DMS79 (cell line): ENCODE results near the gene SASH1.

Experiments
- DNase-seq: peaks from one replicate; lab custom pipeline; 2025; lab: John Stamatoyannopoulos, UW

Gene SASH1

DNA sequence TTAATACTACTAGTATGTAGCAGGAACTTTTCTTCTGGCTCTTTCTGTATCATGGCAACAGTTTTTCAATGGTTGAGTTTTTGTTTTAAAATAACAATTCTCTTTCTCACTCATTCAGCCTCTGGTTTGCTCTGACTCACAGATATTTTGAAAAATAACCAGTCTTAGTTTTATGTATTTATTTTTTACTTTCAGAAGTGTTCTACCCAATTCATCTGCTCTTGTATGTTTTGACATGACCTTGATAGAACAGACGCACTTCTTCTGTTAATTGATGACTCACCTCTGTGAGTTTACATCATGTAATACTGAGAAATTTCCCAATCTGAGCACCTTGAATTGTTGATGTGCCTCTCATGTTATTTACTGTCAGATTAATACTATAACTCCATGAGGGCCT is 178.9 kb downstream of the SASH1 start:
- DNase-seq: no peak

DNA sequence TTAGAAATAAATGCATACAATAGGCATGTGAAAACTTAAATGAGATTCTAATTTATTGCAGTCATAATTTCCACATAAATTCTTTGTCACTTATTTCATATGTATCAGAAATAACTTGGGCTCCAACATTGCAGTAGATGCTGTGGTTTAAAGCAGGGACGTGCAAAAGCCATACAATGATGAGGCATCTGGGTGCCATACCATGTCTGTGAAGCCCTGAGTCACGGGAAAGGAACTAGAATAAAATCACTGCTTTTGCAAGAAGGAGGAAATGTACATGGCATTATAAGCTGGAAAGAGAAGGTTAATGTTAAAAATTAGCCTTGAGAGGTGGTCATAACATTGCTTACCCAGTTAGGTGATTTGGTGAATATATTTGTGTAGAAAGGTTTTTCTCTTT is 180.4 kb downstream of the SASH1 start:
- no peak for DNase-seq

DNA sequence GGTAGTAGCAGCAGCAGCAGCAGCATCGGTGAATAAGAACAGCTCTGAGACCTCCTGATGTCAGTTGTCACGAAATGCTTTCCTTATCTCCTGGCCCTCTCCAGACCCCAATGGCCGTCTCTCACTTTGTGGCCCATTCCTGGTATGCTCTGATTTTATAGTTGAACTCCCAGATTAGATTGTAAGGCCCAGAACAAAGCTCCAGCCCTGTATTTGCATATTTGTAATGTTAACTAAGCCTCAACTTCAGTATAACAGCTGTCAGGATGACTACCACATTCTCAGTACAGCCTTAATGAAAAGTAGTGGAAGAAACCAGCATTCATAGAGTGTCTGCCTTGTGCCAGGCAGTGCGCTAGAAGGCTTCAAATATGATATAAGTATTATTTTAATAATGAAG is 180.9 kb downstream of the SASH1 start:
- DNase-seq: no peak

DNA sequence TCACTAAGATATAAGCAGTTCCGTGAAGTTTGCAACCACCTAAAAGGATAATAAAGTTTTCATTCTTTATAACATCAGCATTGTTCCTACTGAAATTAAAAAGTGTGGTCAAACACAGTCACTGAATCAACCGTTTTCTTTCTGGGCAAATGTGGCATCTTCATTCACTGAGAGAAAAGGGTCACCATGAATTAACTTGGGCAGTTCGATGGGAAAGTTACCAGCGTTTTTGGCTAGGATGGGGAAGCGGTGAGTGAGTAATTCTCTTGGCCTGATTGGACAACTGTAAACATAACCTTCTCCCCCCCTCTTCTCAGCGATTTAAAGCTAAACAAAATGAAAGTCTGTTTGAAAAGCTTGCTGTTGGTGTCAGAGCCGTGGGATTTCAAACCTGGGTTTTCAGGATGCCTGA is 181.8 kb downstream of the SASH1 start:
- DNase-seq: no peak

DNA sequence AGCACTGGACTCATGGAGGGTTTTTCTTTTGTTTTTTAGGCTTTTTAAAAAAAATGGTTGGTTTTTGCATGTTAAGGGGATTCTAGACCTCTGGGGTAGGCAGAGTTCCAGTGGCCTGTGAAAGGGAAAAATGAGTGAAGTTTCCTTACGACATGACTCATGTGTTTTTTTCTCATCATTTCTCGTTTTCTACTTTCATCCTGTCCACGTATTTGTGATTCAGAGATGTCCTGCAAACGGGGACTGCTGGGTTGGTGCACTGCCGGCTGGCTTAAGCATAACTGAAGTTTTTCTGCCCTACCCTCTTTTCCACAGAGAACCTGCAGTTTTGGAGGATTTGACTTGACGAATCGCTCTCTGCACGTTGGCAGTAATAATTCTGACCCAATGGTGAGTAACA is 182.3 kb downstream of the SASH1 start:
- DNase-seq: no peak

DNA sequence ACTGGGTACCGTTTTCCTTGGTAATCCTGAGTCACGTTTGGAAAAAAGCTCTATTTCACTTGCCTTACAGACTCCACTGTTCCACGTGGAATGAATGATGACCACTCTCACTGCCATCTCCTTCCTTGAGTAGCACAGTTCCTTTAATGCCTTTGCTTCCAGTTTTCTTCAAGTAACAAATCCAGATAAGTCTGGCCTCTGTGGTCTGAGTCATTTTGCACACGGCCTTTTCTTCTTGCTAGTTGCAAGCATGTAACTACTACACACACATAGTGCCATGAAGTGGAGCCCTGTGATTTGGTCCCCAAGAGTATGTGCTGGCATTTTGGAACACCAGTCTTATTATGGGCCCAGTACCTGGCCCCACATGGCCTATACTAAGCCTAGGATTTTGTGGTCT is 182.8 kb downstream of the SASH1 start:
- no peak for DNase-seq

DNA sequence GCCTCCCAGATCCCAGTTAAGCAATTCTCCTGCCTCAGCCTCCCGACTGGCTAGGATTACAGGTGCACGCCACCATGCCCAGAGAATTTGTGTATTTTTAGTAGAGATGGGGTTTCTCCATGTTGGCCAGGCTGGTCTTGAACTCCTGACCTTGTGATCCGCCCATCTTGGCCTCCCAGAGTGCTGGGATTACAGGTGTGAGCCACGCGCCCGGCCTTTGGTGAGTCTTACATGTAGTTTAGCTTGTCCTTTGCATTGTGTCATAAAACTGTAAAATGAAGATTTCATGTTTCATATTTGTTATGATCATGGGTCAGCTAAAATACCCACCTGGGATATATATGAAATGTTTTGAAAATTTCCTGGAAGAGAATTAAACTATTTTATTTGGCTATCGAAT is 183.5 kb downstream of the SASH1 start:
- DNase-seq: no peak

DNA sequence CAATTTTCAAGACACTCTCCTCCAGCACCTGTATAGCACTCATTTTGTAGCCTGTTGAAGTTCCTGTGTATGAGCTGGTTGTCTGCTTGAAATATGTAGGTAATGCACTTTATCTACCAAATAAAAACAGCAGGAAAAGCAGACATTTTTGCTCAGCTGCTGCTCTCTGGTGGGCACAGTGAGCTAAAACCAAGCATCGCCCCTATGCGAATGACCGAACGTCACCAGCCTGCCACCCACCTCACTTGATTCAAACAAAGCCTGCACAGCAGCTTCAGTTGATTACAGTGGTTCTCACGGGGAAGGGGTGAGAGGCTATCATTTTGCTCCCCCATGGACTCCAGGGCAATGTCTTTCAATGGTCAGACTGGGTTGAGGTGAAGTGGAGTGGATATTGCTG is 185.7 kb downstream of the SASH1 start:
- DNase-seq: no peak

DNA sequence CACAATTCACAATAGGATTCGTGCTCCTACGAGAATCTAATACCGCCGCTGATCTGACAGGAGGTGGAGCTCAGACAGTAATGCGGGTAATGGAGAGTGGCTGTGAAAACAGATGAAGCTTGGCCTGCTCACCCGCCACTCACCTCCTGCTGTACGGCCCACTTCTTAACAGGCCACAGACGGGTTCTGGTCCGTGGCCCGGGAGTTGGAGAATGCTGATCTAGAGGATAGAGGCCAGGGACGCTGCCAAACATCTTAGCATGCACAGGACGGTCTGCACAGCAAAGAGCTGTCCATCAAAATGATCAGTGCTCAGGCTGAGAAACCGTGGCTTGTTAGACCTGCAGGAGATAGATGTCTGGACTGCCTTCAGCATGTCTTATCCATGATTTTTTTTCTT is 186.4 kb downstream of the SASH1 start:
- DNase-seq: no peak

DNA sequence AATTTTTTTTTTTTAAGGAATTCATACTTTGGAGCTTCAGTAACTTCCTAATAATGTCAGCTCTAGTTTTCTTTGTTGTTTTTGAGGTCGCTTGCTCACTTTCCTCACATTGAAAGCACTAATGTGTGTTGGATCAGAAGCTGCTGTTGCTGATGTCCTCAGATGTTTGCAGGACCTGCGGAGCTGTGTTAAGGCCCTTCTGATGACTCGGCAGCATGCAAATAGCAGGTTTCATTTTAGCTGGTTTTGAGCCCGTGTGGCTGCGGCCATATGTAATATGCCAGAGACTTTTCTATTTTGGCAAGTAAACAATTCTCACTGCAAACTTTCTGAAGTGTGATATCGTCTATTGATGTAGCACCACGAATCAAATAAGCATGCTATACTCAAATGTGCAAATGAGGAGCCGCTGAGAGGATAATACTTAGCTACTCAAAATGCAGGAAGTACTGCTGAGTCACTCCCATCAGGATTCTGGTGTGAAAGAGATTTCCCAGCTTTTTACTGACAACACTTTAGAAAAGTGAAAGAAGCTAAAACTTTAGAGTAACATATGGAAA is 187.8 kb downstream of the SASH1 start:
- no peak for DNase-seq

DNA sequence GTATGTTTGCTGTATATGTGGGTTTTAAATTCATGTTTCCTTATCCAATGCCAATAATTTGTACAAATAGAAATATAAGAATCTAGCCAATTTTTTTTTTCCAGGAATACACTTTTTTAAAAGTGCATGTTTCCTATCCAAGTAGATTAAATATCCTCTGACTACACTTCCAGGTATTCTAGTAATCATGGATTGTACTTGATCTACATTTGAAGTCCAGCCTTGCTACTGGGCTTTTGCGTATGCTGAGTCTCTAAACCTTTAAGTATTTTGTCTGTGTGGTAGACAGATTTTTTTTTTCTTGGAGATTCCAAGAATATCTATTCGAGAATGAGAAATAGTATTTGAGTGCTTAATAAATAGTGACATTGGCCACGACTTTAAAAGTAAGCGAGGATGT is 188.3 kb downstream of the SASH1 start:
- no peak for DNase-seq

DNA sequence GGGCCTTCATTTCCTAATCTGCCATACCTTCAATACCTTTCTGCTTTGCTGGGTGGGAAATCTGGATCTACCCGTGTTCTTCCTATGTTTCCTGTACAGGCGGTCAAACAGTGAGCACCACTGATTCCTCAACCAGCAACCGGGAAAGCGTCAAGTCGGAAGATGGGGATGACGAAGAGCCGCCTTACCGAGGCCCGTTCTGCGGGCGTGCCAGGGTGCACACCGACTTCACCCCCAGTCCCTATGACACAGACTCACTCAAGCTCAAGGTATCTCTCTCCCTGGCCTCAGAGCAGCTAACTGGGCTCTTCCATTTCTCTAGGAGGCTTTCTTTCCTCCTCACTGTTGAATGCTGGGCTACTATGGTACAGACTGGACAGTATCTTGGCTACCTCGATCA is 190.1 kb downstream of the SASH1 start:
- DNase-seq: no peak

DNA sequence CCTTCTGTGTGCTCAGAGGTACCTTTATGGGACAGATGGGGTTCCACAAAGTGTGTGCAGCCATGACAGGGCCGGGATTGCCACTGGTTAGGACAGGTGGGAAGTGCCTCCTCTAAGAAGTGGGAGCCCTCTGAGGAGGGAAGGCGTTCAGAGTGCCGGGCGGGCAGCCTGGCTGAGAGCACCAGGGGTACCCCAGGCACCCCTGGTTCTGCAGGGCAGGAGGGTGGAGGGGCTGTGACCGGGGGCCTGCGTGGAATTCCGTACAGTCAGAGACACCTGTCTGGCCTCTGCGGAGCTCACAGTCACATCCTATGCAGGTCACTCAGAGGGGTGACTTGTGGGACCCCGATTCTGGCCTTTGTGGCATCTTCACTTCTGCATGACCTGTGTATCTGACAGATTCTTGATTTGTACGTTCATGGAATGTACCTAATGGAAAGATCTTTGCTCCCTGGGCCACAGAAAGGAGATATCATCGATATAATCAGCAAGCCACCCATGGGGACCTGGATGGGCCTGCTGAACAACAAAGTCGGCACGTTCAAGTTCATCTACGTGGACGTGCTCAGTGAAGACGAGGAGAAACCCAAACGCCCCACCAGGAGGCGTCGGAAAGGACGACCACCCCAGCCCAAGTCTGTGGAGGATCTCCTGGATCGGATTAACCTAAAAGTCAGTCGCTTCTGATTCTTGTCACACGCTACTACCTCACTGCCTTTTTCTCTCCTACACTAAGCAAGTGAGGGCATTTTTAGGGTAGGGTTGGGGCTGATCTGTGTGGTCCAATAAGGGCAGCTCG is 190.9 kb downstream of the SASH1 start:
- DNase-seq: no peak

DNA sequence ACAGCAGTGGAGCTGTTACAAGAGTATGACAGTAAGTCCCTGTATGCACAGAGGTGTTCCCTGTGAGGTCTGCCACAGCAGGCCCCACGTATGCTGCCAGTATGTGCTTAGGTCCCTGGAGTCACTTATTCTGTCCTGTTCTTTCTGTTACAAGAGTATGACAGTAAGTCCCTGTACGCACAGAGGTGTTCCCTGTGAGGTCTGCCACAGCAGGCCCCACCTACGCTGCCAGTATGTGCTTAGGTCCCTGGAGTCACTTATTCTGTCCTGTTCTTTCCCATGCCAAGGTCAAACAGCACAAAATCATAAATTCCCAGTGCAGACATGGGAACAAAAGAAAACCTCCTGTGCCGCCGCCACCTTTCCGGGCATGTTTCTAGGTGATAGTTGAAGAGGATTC is 192.2 kb downstream of the SASH1 start:
- DNase-seq: no peak

DNA sequence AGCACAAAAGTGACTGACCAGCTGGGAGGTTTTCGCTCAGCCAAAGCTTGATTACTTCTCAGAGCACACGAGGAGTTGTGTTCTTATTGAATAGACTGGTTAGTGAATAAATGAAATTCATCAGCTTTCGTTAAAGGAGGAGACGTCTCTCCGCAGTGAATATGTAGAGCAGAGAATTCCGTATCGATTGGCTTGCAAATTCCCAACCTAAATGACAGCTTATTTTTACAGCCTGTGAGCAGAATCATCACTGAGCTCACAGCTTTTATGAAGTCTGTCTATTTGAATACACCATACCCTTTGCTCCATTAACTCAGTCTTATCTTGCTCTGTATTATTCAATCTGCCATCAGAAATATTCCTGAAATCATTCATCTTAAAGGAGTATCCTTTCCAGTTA is 192.7 kb downstream of the SASH1 start:
- no peak for DNase-seq

DNA sequence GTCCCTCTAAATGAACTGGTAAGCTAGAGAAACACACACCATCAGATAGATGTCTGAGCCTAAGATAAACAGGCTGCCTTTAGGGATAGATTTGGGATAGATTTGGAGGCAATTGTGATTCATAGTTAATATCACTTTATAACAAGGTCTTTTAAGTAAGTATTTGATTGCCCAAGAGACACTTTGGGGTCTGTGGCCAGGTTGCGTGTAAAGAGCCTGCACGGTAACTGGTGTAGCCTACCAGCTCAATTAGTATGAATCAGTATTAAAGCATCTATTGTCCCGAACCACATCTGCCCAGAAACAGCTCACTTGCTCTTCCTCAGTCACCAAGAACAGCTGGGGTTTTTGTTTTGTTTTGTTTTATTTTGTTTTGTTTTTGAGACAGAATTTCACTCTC is 193.3 kb downstream of the SASH1 start:
- no peak for DNase-seq

DNA sequence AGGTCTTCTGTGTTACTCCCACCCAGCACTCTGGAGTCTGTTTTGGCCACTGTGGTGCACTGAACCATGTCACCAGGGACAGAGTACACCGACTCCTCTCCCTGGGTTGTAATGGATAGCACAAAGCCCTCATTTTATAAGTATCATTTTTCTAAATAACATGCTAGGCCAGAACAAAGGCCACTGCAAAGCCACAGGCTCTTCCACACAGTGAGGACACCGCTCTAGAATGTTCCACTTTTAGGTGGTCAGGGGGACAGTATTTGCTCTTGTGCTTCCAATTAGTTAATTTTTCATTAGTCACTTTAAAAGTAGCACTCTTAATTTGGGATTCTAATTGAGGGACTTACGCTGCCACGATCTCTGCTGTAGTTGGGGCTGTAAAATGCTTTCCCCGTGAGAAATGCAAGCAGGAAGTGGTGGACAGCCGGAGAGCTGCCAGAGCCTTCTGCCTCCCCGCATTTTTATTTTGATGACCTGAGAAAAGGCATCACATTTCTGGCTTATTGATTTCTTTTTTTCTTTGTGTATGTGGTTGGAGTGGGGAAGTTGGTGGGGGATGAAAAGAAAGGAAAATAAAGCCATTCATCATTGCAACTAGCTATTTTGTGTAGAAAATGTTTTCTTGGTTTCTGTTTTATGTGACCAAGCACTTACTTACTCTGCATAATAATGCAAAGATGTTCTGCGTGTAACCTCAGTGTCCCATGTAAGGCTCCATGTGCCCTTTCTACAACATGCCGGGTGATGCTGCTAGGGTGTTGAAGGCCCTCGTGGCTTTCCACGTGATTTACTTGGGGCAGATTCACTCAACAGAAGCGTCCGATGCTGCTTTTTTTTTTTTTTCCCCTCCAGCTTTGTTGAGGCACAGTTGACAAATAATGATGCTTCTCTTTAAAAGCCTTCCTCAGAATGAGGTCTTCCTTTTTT is 195.9 kb downstream of the SASH1 start:
- no peak for DNase-seq

DNA sequence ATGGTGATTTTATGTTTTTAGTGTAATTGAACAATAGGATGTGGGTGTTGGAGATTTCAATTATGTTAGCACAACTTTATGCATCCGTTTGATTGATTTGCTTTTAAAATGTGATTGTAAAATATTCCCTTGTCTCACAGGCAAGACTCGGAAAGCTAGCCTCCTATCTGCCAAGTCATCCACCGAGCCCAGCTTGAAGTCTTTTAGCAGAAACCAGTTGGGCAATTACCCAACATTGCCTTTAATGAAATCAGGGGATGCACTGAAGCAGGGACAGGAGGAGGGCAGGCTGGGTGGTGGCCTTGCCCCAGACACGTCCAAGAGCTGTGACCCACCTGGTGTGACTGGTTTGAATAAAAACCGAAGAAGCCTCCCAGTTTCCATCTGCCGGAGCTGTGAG is 200.9 kb downstream of the SASH1 start:
- no peak for DNase-seq

DNA sequence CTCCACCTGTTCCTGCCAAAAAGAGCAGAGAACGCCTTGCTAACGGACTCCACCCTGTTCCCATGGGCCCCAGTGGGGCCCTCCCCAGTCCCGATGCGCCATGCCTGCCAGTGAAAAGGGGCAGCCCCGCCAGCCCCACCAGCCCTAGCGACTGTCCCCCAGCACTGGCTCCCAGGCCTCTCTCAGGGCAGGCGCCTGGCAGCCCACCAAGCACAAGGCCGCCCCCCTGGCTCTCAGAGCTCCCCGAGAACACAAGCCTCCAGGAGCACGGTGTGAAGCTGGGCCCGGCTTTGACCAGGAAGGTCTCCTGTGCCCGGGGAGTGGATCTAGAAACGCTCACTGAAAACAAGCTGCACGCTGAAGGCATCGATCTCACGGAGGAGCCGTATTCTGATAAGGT is 201.8 kb downstream of the SASH1 start:
- DNase-seq: no peak

DNA sequence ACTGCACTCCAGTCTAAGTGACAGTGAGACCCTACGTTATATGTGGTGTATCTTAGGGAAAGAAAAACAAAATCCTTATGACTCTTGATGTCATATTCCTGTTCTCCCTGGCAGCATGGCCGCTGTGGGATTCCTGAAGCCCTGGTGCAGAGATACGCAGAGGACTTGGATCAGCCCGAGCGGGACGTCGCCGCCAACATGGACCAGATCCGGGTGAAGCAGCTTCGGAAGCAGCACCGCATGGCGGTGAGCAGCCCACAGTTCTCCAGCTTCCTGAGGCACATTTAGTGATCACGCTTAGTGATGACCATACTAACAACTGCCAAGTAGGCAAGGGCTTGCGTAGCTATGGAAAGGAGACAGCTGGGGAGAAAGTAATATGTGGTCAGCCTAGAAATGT is 203.3 kb downstream of the SASH1 start:
- DNase-seq: no peak

DNA sequence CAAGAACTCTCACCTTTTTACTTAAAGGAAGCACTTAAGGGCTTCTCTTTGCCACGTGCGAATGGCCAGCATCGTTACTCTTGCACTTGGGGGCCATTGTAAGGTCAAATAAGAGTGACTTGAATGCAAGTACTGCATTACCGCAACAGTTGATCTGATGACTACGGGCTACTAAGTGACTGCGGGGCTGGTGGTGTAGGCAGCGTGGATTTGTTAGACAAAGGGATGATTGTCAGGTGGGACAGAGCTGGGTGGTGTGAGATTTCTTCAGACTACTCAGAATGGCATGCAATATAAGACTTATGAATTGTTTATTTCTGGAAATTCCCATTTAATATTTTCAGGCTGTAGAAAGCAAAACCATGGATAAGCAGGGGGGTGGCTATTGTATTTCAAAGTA is 204.5 kb downstream of the SASH1 start:
- no peak for DNase-seq

DNA sequence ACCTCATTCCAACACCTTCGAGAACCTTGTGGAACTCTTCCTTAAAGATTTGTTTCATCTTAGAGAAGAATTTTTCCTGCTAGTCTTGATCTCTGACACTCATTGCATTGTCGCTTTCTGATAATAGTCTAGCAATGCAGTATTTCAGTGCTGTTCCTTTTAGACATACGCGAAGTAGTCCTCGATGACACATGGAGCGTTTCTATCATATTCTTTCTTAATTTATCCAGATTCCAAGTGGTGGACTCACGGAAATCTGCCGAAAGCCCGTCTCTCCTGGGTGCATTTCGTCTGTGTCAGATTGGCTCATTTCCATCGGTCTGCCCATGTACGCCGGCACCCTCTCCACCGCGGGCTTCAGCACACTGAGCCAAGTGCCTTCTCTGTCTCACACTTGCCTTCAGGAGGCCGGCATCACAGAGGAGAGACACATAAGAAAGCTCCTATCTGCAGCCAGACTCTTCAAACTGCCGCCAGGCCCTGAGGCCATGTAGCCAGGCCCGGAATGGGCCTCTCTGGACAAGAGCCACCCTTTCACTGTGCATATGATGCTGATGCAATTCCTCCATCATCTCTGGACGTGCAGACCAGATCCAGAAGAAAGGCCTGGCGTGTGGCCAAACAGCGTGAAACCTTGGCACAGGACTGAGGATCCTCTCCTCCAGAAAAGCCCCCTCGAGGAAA is 205.6 kb downstream of the SASH1 start:
- peak; percentile 69 for DNase-seq

DNA sequence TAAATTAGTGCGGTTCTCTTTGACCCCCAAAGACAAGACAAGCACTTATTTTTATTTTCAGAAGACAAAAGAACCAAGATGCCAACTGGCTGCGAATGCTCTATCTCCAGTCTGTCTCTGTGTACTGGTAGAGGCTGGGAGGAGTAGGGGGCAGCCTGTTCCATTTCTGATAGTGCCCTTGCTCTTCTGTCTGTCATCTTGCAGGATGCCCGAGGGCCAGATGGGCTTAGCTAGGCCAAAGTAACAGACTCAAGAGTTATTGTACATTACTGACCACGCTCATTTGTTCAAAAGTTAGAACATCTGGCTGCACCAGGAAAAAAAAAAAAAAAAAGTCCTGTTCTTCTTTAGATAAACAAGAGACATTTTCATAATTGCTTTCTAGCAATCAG is 206.1 kb downstream of the SASH1 start:
- no peak for DNase-seq
